ENCODE measurements around the gene CCDC116.
"Not testable (repeated sequence)": the region's sequence is repeated elsewhere in the genome, so short reads cannot be mapped to it uniquely, and the experiment has no call there.

CCDC116 gene

DNA sequence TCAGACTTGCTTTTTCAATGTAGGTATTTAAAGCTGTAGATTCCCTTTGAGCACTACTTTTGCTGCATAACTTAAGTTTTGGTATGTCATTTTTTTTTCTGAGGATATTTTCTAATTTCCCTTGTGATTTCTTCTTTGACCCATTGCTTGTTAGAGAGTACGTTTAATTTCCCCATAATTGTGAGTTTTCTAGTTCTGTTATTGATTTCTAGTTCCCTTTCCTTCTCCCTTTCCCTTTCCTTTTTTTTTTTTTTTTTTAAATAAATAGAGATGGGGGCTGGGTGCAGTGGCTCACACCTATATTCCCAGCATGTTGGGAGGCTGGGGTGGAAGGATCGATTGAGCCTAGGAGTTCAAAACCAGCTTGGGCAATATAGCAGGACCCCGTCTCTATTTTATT lies 34.3 kb upstream of the CCDC116 start:
- DNase-seq (ENCODE audit: insufficient read length, low spot score) = no peak
- no peak for FAIRE-seq
- no peak for TF ChIP-seq POLR2A (IDR thresholded peaks at IDR 0.05; ENCODE audit: low read depth, low read length)

DNA sequence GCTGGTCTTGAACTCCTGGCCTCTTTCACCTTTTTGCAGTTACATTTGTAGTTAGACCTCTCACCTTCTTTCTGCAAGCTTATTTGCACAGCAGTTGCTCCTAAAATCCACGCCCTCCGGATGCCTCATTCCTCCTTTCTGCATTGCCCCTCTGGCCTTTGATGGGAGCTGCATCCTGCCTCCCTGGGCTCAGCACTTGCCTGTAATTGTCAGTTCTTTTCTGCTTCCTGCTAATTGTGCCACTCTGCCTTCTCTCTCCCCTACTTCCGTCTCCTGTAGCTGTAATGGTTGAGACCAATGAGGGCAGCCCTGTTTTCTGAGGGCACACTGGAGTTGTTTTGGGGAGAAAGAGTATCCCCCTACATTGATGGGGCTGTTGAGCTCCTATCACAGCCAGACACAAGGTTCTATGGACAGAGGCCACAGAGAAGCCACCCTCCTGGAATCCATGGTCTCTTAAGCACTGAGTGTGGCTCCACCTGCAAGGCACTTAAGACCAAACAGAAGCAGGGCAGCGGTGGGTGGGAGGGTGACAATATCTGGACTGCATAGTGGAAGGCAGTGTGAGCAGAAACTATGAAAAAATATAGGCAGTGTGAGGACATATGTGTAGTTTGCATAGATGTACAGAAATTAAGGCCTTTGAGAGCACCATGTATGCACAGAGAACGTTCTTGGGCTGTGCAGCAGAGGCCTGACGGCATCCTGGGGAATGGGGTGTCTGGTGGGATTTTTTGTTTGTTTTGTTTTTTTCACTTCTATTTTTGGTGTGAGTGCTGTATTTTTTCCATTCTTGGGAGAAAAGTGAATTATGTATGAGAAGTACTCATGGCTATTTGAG lies 33.3 kb upstream of the CCDC116 start:
- FAIRE-seq = no peak
- no peak for DNase-seq (ENCODE audit: insufficient read length, low spot score)
- TF ChIP-seq POLR2A (IDR thresholded peaks at IDR 0.05; ENCODE audit: low read depth, low read length) = no peak

DNA sequence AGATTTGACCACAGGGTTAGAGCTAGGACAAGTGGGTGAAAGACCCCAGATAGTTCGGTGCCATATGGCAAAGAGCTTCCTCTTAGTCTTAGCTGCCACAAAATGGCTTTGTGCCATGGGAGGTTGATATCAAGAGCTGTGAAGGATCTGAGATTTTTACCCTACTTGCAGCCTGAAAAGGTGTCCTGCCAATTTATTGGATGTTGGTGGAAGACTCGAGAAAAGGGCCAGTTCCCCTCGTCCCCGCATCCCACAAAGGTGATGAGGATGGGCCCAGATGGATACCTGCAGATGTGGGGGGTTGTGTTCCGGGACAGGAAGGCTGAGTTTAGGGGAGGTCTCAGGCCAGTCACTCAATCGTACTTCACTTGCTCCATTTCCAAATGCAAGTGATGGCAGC lies 30.0 kb upstream of the CCDC116 start:
- TF ChIP-seq POLR2A (IDR thresholded peaks at IDR 0.05; ENCODE audit: low read depth, low read length) = no peak
- FAIRE-seq = no peak
- DNase-seq (ENCODE audit: insufficient read length, low spot score) = no peak

DNA sequence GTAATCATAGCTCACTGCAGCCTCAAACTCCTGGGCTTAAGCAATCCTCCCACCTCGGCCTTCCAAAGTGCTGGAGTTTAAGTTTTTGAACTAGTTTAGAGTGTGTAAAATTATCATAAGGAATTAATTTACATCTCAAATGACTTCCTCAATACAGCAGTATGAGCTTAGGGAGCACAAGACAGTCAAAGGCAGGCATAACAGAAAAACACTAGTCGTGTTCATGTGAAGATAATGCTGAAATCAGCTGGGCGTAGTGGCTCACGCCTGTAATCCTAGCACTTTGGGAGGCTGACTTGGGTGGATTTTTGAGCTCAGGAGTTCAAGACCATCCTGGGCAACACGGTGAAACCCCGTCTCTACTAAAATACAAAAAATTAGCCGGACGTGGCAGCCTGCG lies 28.6 kb upstream of the CCDC116 start:
- TF ChIP-seq POLR2A (IDR thresholded peaks at IDR 0.05; ENCODE audit: low read depth, low read length) = no peak
- no peak for FAIRE-seq
- DNase-seq (ENCODE audit: insufficient read length, low spot score) = no peak

DNA sequence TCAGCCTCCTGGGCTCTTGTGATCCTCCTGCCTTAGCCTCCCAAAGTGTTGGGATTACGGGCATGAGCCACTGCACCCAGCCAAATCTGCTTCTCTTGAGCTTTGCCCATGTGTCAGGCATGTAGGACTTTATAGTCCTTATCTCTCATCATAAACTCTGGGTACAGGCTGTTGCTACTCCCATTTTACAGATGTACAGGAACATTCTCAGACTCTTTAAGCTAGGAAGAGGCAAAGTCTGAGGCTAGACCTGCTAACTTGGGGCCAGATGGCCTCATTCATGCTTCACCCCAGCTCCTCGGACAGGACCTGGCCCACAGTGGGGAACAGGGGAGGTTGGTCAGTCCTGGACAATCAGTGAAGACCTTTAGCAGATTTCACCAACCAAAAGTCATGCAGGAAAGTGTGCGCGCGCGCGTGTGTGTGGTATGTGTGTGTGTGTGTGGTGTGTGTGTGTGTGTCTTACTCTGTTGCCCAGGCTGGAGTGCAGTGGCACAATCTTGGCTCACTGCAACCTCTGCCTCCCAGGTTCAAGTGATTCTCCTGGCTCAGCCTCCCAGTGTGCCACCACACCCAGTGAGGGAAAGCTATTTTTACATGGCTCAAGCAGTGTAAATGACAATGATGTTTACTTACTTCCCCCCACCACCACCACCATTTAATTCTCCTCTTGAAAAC lies 26.5 kb upstream of the CCDC116 start:
- DNase-seq (ENCODE audit: insufficient read length, low spot score) = no peak
- FAIRE-seq = no peak
- no peak for TF ChIP-seq POLR2A (IDR thresholded peaks at IDR 0.05; ENCODE audit: low read depth, low read length)

DNA sequence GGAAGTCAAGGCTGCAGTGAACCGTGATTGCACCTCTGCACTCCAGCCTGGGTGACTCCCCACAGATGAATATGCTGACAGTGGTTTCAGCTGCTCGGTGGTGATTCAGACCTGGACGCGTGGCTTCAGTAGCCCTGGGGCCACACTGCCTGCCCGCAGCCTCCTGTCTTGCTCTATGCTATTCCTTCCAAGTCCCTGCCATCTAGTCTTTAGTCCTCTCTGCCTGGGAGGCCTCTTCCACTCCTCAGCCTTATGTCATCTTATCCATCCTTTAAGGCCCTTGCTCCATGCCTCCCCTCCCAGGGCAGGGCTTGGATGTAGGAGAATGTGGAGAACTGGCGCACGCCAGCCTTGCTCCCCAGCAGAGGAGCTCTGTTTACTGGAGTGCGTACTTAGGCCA lies 25.8 kb upstream of the CCDC116 start:
- FAIRE-seq (peak; percentile 68), DNase-seq (ENCODE audit: insufficient read length, low spot score) (peak; percentile 50)
- no peak for TF ChIP-seq POLR2A (IDR thresholded peaks at IDR 0.05; ENCODE audit: low read depth, low read length)

DNA sequence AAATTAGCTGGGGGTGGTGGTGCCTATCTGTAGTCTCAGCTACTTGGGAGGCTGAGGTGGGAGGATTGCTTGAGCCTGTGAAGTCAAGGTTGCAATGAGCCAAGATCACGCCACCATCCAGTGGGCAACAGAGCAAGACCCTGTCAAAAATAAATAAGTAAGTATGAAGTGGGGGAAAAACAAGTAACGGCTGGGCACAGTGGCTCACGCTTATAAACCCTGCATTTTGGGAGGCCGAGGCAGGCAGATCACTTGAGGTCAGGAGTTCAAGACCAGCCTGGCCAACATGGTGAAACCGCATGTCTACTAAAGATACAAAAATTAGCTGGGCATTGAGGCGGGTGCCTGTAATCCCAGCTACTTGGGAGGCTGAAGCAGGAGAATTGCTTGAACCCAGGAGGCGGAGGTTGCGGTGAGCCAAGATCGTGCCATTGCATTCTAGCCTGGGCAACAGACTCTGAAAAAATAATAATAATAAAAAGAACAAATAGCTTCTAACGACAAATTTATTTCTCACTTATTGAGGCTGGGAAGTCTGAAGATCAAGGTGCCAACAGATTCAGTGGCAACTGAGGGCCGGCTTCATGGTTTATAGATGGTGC lies 22.9 kb upstream of the CCDC116 start:
- FAIRE-seq; DNase-seq (ENCODE audit: insufficient read length, low spot score): not testable (repeated sequence)

DNA sequence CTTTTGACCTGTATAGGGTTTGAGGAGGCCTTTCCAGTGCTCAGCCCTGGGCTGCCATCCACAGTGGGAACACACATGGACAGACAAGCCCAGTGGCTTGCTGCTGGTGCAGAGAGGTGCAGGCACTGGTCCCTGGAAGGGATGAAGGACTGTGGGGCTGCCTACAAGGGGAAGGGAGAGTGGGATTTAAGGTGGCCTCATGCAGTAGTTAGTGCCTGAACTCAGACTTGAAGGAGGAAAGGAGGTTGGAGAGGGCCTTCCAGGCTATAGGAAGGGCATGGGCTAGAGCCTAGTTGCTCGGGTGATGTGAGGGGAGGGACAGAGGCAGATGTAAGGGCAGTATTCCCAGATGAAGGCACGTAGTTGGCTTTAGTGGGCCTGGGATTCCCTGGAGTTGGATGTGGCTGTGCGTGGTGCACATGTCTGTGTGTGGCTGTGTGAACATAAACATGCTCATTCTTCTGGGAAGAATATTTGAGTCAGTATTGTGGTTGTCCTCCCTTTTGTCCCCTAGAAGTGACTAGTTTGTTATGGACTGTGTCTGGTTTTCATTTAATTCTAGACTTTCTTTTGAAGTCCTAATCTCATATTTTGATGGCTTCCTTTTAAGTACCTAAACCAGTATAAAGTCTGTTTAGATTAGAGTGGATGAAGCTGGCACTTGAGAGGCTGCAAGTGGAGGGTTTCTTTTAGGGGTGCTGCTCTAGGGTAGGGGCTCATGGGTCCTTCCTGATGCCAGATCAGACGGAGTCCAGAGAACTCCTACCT lies 21.2 kb upstream of the CCDC116 start:
- no peak for FAIRE-seq
- DNase-seq (ENCODE audit: insufficient read length, low spot score) = no peak
- TF ChIP-seq POLR2A (IDR thresholded peaks at IDR 0.05; ENCODE audit: low read depth, low read length) = no peak

DNA sequence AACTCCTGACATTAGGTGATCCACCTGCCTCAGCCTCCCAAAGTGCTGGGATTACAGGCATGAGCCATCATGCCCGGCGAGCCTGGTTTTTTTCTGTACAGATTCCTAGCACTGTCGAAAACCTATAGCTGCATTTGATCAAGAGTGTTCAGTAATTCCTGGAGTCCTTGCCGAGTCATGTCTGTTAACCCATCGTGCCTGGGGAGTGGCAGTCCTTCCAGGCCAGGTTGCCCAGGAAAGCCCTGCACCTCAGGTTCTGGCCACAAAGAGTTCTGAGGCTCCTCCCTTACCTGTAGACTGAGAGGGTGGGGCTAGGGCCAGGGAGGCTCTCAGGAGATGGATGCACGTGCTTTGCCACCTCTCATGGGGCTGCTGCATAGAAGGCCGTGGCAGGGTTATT lies 19.7 kb upstream of the CCDC116 start:
- TF ChIP-seq POLR2A (IDR thresholded peaks at IDR 0.05; ENCODE audit: low read depth, low read length) = no peak
- FAIRE-seq = no peak

DNA sequence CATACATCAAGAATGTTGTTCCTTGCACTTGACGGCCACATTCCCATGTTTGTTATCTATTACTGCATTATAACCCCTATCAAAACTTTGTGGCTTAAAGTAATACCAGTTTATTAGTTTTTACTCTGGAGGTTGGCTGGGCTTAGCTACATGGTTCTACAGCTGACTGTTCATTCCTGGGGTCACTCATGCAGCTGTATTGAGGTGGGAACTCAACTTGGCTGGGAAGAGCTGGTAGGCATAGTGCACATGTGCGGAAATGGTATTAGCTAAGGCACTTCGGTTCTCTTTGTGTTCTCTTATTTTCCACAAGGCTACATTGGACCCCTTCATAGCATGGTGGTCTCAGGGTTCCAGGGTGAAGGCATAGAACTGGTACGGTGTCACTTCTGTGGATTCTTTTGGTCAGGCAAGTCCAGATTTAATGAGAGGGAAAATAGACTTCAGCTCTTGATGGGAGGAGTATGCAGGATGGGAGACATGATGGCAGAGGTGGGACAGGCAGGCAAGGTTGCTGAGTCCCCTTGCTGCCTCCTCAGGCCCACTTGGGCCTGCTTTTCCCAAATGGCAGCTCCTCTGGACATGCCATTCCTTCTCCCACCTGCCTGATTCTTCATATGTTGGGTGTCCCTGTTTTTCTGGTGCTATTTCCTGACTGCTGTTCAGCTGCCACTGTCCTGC lies 18.9 kb upstream of the CCDC116 start:
- TF ChIP-seq POLR2A (IDR thresholded peaks at IDR 0.05; ENCODE audit: low read depth, low read length) = no peak
- FAIRE-seq = no peak
- DNase-seq (ENCODE audit: insufficient read length, low spot score) = no peak

More for the DNA sequence above, 19.7 kb upstream of the CCDC116 start:
- no peak for DNase-seq (ENCODE audit: insufficient read length, low spot score)

DNA sequence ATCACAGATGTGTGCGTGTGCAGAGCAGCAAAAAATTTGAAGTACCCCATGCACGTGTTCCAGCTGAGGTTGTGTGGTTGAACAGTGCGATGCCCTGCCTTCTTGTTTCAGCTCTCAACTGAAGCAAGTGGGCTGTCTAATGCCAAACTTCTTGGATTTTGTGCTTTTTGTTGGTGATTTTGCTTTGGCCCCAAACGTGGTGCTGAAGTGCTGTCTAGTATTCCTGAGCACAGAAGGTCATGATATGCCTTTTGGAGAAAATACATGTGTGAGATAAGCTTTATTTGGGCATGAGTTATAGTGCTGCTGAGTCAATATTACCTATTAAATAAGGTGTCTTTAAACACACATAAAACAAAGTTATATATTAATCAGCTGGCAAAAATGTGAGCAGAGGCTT lies 16.8 kb upstream of the CCDC116 start:
- no peak for DNase-seq (ENCODE audit: insufficient read length, low spot score)
- FAIRE-seq = no peak
- TF ChIP-seq POLR2A (IDR thresholded peaks at IDR 0.05; ENCODE audit: low read depth, low read length) = no peak

DNA sequence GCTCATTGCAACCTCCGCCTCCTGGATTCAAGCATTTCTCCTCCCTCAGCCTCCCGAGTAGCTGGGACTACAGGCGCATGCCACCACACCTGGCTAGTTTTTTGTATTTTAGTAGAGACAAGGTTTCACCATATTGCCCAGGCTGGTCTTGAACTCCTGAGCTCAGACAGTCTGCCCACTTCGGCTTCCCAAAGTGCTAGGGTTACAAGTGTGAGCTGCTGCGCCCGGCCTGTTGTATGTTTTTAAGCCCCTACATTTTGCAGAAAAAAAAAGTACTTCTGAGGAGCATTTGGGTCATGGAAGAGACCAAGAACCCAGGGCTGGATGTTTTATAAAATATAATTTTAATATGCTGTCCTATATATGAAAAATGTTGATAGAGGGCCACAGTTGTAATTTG lies 15.2 kb upstream of the CCDC116 start:
- FAIRE-seq; DNase-seq (ENCODE audit: insufficient read length, low spot score): not testable (repeated sequence)

DNA sequence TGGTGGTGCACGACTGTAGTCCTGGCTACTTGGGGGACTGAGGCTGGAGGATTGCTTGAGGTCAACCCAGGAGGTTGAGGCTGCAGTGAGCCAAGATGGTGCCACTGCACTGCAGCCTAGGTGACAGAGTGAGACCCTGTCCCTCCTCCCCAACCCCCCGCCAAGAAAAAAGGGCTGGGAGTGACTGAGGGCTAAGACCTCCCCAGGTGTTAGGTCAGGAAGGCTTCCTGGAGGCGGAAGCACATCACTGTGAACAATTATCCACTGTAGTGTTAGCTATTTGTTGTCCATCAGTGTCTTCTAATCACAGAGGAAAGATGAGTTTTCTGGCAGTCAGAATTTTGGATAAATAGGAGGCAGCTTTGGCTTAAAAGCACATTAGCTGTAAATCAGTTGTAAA lies 11.5 kb upstream of the CCDC116 start:
- TF ChIP-seq POLR2A (IDR thresholded peaks at IDR 0.05; ENCODE audit: low read depth, low read length) = no peak
- DNase-seq (ENCODE audit: insufficient read length, low spot score) (no peak), FAIRE-seq (no peak)
